ENCODE measurements around the gene PRPS1.
A peak's percentile ranks its signal among the peaks of the same experiment; 100 is the strongest.

PRPS1 gene

GRCh38 chrX:107699616-107700015 is 71.3 kb downstream of the PRPS1 start:
- peak overlapping the region in 1 of 2 donors; percentile 6 for H3K27ac ChIP-seq (ENCODE audit: low read depth in 2 of 2, low read length in 2 of 2)
- H3K27me3 ChIP-seq (ENCODE audit: control insufficient read depth in 2 of 2, insufficient read depth in 2 of 2, low read length in 2 of 2), result peaks cover 0 to 4% of the 10 kb centered on the region in 2 donors
- no peaks in the 10 kb centered on the region for H3K36me3 ChIP-seq (ENCODE audit: control insufficient read depth in 2 of 2, insufficient read depth in 2 of 2, low read length in 2 of 2)
- no peak overlapping the region for H3K9ac ChIP-seq (ENCODE audit: low read depth in 1 of 2, low read length in 2 of 2)
- no peak overlapping the region for H3K4me3 ChIP-seq (ENCODE audit: low read length in 2 of 2)
- no peaks in the 10 kb centered on the region for H3K4me1 ChIP-seq (ENCODE audit: control insufficient read depth in 2 of 2, insufficient read depth in 2 of 2, low read length in 2 of 2)
- no peaks in the 10 kb centered on the region for H3K9me3 ChIP-seq (ENCODE audit: control insufficient read depth in 2 of 2, low read length in 2 of 2)

- Histone ChIP-seq H3K36me3 (ENCODE audit: control insufficient read depth in 2 of 2, insufficient read depth in 2 of 2, low read length in 2 of 2) (no peaks in the 10 kb centered on the region), H3K27ac (ENCODE audit: low read depth in 2 of 2, low read length in 2 of 2) (peak overlapping the region in 1 of 2 donors; percentile 41), H3K27me3 (ENCODE audit: control insufficient read depth in 2 of 2, insufficient read depth in 2 of 2, low read length in 2 of 2) (peaks cover 0 to 4% of the 10 kb centered on the region in 2 donors), H3K4me1 (ENCODE audit: control insufficient read depth in 2 of 2, insufficient read depth in 2 of 2, low read length in 2 of 2) (no peaks in the 10 kb centered on the region), H3K4me3 (ENCODE audit: low read length in 2 of 2) (no peak overlapping the region), H3K9ac (ENCODE audit: low read depth in 1 of 2, low read length in 2 of 2) (no peak overlapping the region), H3K9me3 (ENCODE audit: control insufficient read depth in 2 of 2, low read length in 2 of 2) (no peaks in the 10 kb centered on the region)
These were observed 72.0 kb downstream of the PRPS1 start for GRCh38 chrX:107700317-107700774.

Data from mucosa of rectum (tissue), 2 donors.